Stimulated activated CD4-positive, alpha-beta T cell treated with anti-CD3 and anti-CD28 coated beads, Interleukin-2, amount 100 ng/mL, for 24 hours (primary cell): ENCODE data around the gene CYB561A3.

ENCODE experiments used
- DNase-seq, 2 donors: peaks; one replicate each; pipeline ENCODE4 v3.0.0-alpha.2; 2020

Gene CYB561A3

DNA sequence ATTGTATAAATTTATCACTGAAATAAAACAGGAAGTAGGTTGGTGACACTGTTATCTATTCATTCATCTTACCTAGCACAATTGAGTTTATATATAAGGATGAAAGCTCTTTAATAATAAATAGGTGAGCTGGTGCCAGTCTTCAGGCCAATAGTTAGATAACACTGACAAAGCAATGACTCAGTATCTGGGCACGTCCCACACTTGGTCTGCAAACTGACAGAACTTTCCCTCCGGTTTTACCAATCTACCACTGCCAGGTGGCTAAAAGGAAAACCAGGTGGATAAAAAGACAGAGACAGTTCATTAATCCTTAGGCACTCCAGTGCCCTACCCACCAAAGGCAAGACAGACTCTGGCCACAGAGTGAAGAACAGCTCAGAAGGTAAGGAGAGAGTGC, 46.4 kb downstream of the CYB561A3 start:
- DNase-seq, result no peak

DNA sequence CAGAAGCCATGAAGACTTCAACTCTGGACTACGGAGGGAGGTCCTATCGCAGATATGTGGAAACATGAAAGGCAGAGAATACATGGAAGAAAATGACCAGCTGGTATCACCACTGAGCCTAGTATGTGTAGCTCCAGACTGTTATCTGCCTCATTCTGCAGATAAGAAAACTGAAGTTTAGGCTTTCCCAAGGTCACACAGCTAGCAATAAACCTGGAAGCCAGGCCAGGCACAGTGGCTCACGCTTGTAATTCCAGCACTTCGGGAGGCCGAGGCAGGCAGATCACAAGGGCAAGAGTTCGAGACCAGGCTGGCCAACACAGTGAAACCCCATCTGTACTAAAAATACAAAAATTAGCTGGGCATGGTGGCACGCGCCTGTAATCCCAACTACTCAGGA, 50.9 kb downstream of the CYB561A3 start:
- DNase-seq, result no peak

DNA sequence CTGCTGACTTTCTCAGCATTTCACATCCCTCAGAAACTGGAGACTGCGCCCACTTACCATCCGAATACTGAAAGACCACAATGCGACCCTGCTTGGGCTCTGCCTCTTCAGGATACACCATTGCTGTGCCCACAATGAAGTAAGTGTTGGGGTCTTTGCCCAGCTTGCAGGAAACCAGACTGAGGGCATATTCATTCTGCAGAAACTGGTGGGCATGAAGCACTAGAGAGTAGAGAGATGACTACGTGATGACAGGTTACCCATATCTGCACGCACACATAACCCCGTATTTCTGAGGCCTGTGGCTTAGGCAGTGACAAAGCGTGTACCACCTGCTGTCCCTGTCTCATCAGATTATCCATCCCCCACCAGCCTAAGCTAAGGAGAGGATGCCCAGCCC, 51.9 kb downstream of the CYB561A3 start:
- no peak for DNase-seq

DNA sequence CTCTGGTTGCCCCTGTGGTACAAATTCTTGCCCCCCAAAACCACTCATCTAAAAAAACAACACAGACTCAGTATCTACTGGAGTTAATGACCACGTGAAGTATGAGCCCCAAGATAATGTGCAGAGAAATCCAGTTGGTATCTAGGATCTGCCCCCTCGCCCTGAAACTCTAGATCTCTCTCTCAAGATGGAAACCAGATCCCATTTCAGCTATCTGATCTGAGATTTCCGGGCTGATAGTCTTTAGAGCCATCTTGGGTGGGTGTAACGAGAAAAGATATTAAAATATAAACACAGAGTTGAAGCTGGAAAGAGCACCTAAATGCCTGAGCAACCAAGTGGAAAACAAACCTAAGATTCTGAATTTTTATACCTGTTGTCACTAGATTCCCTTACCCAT, 52.5 kb downstream of the CYB561A3 start:
- no peak for DNase-seq

DNA sequence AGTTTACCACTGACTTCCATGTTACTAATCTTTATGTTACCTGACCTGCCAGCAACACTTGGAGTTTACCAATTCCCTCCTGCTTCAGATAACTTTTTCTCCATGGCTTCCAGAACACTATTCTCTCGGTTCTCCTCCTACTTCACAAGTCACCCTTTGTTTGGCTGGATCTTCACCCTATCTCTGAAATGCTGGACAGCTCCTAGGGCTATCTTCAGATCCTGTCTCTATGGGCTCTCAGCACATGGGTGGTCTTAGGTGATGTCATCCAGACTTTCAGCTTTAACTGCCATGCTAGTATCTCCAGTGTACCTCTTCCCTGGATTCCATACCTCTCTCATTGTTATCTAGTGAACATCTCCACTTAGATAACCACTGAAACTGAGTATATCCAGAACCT, 54.3 kb downstream of the CYB561A3 start:
- no peak for DNase-seq

DNA sequence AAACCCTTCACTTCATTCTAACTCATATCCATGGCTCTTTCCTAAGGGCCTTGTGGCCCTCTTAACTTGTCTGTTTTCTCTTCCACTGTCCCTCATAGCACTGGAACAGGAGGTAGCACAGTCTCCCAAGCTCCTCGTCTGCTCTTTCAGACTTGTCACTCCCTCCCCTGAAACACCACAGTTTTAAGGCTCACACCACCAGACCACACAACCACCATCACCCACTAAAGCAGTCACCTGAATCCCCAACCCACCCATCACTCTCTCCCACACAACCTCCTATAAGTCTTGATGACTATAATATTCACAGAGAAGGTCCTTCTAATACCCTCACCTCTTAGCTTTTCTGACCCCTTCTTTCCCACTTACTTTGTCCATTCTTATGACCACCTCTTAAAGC, 55.5 kb downstream of the CYB561A3 start:
- DNase-seq, result no peak

DNA sequence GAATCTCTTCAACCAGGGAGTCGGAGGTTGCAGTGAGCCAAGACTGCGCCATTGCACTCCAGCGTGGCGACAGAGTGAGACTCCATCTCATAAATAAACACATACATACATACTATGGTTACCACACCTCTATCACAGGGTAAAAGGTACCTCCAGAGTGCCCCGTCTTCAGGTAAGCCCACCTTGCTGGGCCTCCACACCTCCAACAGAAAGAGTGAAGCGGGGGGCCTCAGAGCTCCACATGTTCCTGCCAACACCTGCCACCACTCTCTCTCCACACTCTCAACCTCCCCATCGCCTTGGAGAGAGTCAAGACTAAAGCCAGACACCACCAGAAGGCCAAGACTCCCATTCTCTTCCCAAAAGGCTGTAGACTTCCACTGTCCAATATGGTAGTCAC, 56.3 kb downstream of the CYB561A3 start:
- no peak for DNase-seq

DNA sequence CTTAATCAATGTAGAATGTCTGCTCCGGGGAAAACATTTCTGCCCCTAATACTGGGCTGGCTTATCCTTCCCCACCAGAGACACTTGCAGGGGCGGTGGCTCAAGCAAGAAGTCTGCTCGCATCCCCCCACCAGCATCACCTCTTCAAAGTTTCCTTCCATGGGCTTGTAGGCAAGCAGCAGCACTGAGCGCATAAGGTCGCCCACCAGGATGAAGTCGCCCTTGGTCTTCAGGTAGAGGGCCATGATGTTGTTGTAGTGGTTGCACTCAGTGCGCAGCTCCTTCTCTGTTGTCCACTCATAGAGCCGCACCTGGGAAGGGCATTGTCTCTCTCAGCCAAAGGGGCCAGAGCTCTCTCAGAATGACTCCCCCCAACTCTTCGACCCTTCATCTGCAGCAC, 58.0 kb downstream of the CYB561A3 start:
- no peak for DNase-seq

DNA sequence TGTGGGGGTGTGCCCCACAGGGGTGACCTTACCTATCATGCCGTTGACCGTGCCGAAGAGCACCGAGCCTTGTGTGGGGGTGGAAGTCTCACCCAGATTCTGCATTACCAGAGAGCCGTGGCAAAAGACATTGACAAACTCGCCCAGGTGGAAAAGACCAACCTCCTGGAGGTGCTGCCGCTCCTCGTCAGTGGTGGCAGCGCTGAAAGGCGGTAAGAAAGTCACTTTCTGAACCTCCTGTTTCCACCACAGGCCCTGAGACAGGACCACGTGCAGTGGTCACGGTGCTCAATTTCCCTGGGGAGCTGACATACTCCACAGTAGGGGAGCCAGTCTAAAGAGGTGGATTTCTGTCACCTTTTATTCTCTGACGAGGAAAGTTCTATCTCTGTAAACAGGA, 59.1 kb downstream of the CYB561A3 start:
- no peak for DNase-seq
